Transverse colon (tissue), 4 donors: ENCODE results near the gene UIMC1. TPM values are rescaled to one million over a fixed set of nuclear protein-coding genes. Genes with fewer than 3 reads are reported as not detected.
A peak's percentile ranks its signal among the peaks of the same experiment; 100 is the strongest.

Experiments used
- DNase-seq: peaks from one replicate; pipeline ENCODE4 v3.0.0-alpha.2; 2019
- H3K27ac ChIP-seq, 4 donors: fragments of 200-600 bp; sonication (generic); 2 replicates each; pipeline ENCODE4 v1.5.1; 2016 to 2018; ENCODE audit warnings: inconsistent platforms in 4 of 4
- H3K27me3 ChIP-seq: fragments of 200-600 bp; sonication (generic); 2 replicates; pipeline ENCODE4 v1.5.1; 2017; ENCODE audit warnings: inconsistent platforms
- H3K36me3 ChIP-seq, 4 donors: fragments of 200-600 bp; sonication (generic); 2 replicates each; pipeline ENCODE4 v1.5.1; 2017 to 2019; ENCODE audit warnings: inconsistent platforms in 4 of 4
- H3K4me1 ChIP-seq, 4 donors: fragments of 200-600 bp; sonication (generic); 2 replicates each; pipeline ENCODE4 v1.5.1; 2017 to 2020; ENCODE audit warnings: inconsistent platforms in 4 of 4
- H3K4me3 ChIP-seq, 4 donors: fragments of 200-600 bp; sonication (generic); 1 replicate in 1 of 4; 2 replicates in 3 of 4; pipeline versions ENCODE4 v1.5.1 to v1.6.1; 2017 to 2019; ENCODE audit warnings: inconsistent platforms in 4 of 4
- H3K9me3 ChIP-seq, 2 donors: fragments of 200-600 bp; sonication (generic); 2 replicates each; pipeline ENCODE4 v1.5.1; 2017 to 2019; ENCODE audit warnings: inconsistent platforms in 2 of 2
- CTCF ChIP-seq, 5 experiments: fragments of 200-600 bp in 3 of 5; fragments of 450-650 bp in 2 of 5; sonication (generic) in 3 of 5; IDR thresholded peaks; 1 replicate in 2 of 5; 2 replicates in 3 of 5; pipeline ENCODE4 v1.5.1; 2016 to 2017; ENCODE audit warnings: antibody characterized with exemption in 5 of 5, inconsistent platforms in 3 of 5, mild to moderate bottlenecking in 2 of 5, moderate library complexity in 1 of 5
- EP300 ChIP-seq: sonication (generic); formaldehyde crosslinking; IDR thresholded peaks from one replicate; pipeline ENCODE4 v1.6.1; 2017; ENCODE audit warnings: antibody characterized with exemption, low read depth
- POLR2A ChIP-seq: fragments of 450-650 bp; IDR thresholded peaks from one replicate; pipeline ENCODE4 v1.6.1; 2016; ENCODE audit warnings: antibody characterized with exemption, mild to moderate bottlenecking, moderate library complexity
- POLR2AphosphoS5 ChIP-seq, 3 donors: sonication (generic); formaldehyde crosslinking; IDR thresholded peaks; one replicate each; pipeline ENCODE4 v1.6.1; 2016; ENCODE audit warnings: antibody characterized with exemption in 3 of 3
- WGBS, 2 donors: methylation state at CpG; one replicate each; pipeline ENCODE4 v1.1.5; 2018; ENCODE audit warnings: low coverage in 1 of 2; 5-methylcytosine and 5-hydroxymethylcytosine counted together
- in situ Hi-C, 4 donors: fragments of 200-750 bp; cut with MboI; loops; one replicate each; pipeline versions ENCODE4 v1.15.0 to v1.15.1; 2017; ENCODE audit warnings: low sequenced_read_pairs in 3 of 4, low pct_ligation_motif_present in 1 of 4, low pct_unique_long_range_greater_than_20kb in 1 of 4
- intact Hi-C: fragments of 100-400 bp; cut with DNase I; formaldehyde crosslinking; loops from one replicate; pipeline ENCODE4 v1.15.1; 2023; ENCODE audit warnings: low total_unique reads
- total RNA-seq, 4 donors: library from RNA; depleted of rRNA; stranded (reverse); fragments of >200 nt; gene quantifications; one replicate each; pipeline ENCODE4 v1.1.0, GENCODE V29; 2016

The UIMC1 gene
- total RNA-seq, 4 donors from 2014 or later: 25.1 to 213 (median 34.6) TPM

GRCh38 chr5:177023303-177023664 lies 16.7 kb upstream of the UIMC1 start:
- in situ Hi-C loops (no loop called here), intact Hi-C loops (no loop called here)
- Histone ChIP-seq H3K4me3 (peak overlapping the region; percentile 69 to 99 (median 84)), H3K27ac (peak overlapping the region; percentile 74 to 92 (median 84)), H3K4me1 (peaks cover 4 to 29% (median 16%) of the 10 kb centered on the region in 4 donors), H3K36me3 (no peaks in the 10 kb centered on the region), H3K27me3 (no peaks in the 10 kb centered on the region), H3K9me3 (no peaks in the 10 kb centered on the region)
- 7 to 19% methylated on average over 3 to 6 of the region's 6 CpGs for WGBS, 2 donors
- TF ChIP-seq POLR2AphosphoS5 (IDR thresholded peaks at IDR 0.05) (no peak), POLR2A (no peak), EP300 (no peak), CTCF (IDR thresholded peaks at IDR 0.05) (no peak)
- no peak for DNase-seq

- in situ Hi-C loops (no loop called here), intact Hi-C loops (no loop called here)
- peak; percentile 40 to 67 (median 57) for TF ChIP-seq CTCF (IDR thresholded peaks at IDR 0.05)
- TF ChIP-seq POLR2AphosphoS5 (IDR thresholded peaks at IDR 0.05): peak; percentile 64 to 75 (median 74)
- no peak for TF ChIP-seq EP300
- TF ChIP-seq POLR2A: peak; percentile 66
- Histone ChIP-seq H3K36me3 (no peaks in the 10 kb centered on the region), H3K27ac (peak within 1 kb of the TSS; percentile 74 to 92 (median 84)), H3K4me3 (peak within 1 kb of the TSS; percentile 69 to 99 (median 84)), H3K4me1 (peaks cover 4 to 29% (median 16%) of the 10 kb centered on the region in 4 donors), H3K9me3 (no peaks in the 10 kb centered on the region), H3K27me3 (no peaks in the 10 kb centered on the region)
- DNase-seq: peak; percentile 92
- WGBS, 2 donors: 1 to 4% methylated on average over 7 to 50 of the region's 77 CpGs
Observed at GRCh38 chr5:177022386-177023302, 16.1 kb upstream of the UIMC1 start, which contains the start of gene ZNF346. ZNF346 (plus strand) TSS chr5:177022696; CDS start chr5:177022739, 43 bp downstream.

DNA sequence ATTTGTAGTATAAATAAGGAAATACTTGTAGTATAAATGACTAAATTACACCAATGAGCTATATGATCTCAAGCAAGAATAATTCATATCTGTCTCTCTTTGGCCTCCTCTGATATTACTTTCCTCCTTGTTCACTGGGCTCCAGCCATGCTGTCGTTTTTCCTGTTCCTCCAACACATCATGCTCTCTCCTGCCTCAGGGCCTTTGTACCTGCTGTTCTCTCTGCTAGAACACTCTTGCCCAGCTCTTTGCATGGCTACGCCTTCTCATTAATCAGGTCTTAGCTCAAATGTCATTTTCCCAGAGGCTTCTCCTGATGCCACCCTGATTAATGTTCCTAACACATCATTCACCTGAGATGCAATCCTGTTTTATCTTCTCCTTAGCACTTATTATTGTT lies 13.5 kb upstream of the UIMC1 start:
- intact Hi-C loops: no loop called here
- Histone ChIP-seq H3K27me3 (no peaks in the 10 kb centered on the region), H3K9me3 (no peaks in the 10 kb centered on the region), H3K36me3 (no peaks in the 10 kb centered on the region), H3K4me3 (no peak overlapping the region), H3K4me1 (peaks cover 4 to 24% (median 16%) of the 10 kb centered on the region in 4 donors), H3K27ac (no peak overlapping the region)
- DNase-seq: no peak
- no peak for TF ChIP-seq POLR2AphosphoS5 (IDR thresholded peaks at IDR 0.05)
- TF ChIP-seq CTCF (IDR thresholded peaks at IDR 0.05): no peak
- TF ChIP-seq EP300: no peak
- no peak for TF ChIP-seq POLR2A
- WGBS, 2 donors: 95 to 98% methylated on average over 2 of the region's 2 CpGs
- in situ Hi-C loops: no loop called here

GRCh38 chr5:177018341-177018740 lies 11.8 kb upstream of the UIMC1 start:
- intact Hi-C loops: no loop called here

More at GRCh38 chr5:177018341-177018740, 11.8 kb upstream of the UIMC1 start:
- DNase-seq: no peak
- Histone ChIP-seq H3K36me3 (no peaks in the 10 kb centered on the region), H3K27ac (no peak overlapping the region), H3K4me1 (peaks cover 4 to 14% (median 8%) of the 10 kb centered on the region in 4 donors), H3K27me3 (no peaks in the 10 kb centered on the region), H3K4me3 (no peak overlapping the region), H3K9me3 (no peaks in the 10 kb centered on the region)
- no peak for TF ChIP-seq POLR2AphosphoS5 (IDR thresholded peaks at IDR 0.05)
- no peak for TF ChIP-seq CTCF (IDR thresholded peaks at IDR 0.05)
- TF ChIP-seq POLR2A: no peak
- no peak for TF ChIP-seq EP300
- in situ Hi-C loops: no loop called here
- 78 to 80% methylated on average over 2 of the region's 2 CpGs for WGBS, 2 donors
